ENCODE results near the gene PSMD6.

GRCh38 chr3:63993653-63994079 lies 29.6 kb downstream of the PSMD6 start:
- TF ChIP-seq POLR2AphosphoS5 (IDR thresholded peaks at IDR 0.05; ENCODE audit: low read depth, low read length) (no peak), POLR2A (IDR thresholded peaks at IDR 0.05; ENCODE audit: low read depth, low read length) (no peak)
